GM12801 (cell line): ENCODE measurements around the gene NRXN2.

Experiments
- CTCF ChIP-seq: IDR thresholded peaks from one replicate; pipeline ENCODE4 v1.5.1; 2011; ENCODE audit warnings: control low read depth; ENCODE audit not compliant: insufficient read length; ENCODE audit errors: extremely low read depth

The NRXN2 gene

GRCh38 chr11:64583296-64584262 lies 139.4 kb downstream of the NRXN2 start:
- no peak for TF ChIP-seq CTCF

GRCh38 chr11:64582885-64583284 lies 140.1 kb downstream of the NRXN2 start:
- no peak for TF ChIP-seq CTCF

- TF ChIP-seq CTCF = no peak
Measured at GRCh38 chr11:64581057-64581523, 141.9 kb downstream of the NRXN2 start.

GRCh38 chr11:64580412-64580811 lies 142.6 kb downstream of the NRXN2 start:
- TF ChIP-seq CTCF = no peak

GRCh38 chr11:64577202-64577601 lies 145.8 kb downstream of the NRXN2 start:
- TF ChIP-seq CTCF = no peak

GRCh38 chr11:64572143-64572542 lies 150.9 kb downstream of the NRXN2 start:
- TF ChIP-seq CTCF = no peak

GRCh38 chr11:64571410-64572091 lies 151.4 kb downstream of the NRXN2 start:
- TF ChIP-seq CTCF = no peak
